ENCODE data around the gene TOMM40L.
"Not testable (repeated sequence)": the region's sequence is repeated elsewhere in the genome, so short reads cannot be mapped to it uniquely, and the experiment has no call there.

DNA sequence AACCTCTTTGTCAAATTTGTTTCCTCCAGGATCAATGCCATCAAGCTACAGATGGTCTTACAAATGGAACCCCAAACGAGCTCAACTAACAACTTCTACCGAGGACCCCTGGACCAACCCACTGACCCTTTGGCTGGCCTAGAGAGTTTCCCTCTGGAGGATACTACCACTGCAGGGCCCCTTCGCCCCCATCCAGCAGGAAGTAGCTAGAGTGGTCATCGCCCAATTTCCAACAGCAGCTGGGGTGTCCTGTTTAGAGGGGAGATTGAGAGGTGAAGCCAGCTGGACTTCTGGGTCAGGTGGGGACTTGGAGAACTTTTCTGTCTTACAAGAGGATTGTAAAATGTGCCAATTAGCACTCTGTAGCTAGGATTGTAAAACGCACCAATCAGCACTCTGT is 31.2 kb downstream of the TOMM40L start:
- not testable (repeated sequence) for TF ChIP-seq TAF1 (IDR thresholded peaks at IDR 0.05; ENCODE audit: low read depth); RAD21 (conservative IDR thresholded peaks at IDR 0.05); POLR2AphosphoS5 (IDR thresholded peaks at IDR 0.05); EZH2 (IDR thresholded peaks at IDR 0.05; ENCODE audit: borderline replicate concordance, insufficient read depth, low read length, poor library complexity, severe bottlenecking); EP300 (conservative IDR thresholded peaks at IDR 0.05; ENCODE audit: poor library complexity, severe bottlenecking); MXI1 (conservative IDR thresholded peaks at IDR 0.05; ENCODE audit: poor library complexity, severe bottlenecking)
- TF ChIP-seq, protein P1, sequence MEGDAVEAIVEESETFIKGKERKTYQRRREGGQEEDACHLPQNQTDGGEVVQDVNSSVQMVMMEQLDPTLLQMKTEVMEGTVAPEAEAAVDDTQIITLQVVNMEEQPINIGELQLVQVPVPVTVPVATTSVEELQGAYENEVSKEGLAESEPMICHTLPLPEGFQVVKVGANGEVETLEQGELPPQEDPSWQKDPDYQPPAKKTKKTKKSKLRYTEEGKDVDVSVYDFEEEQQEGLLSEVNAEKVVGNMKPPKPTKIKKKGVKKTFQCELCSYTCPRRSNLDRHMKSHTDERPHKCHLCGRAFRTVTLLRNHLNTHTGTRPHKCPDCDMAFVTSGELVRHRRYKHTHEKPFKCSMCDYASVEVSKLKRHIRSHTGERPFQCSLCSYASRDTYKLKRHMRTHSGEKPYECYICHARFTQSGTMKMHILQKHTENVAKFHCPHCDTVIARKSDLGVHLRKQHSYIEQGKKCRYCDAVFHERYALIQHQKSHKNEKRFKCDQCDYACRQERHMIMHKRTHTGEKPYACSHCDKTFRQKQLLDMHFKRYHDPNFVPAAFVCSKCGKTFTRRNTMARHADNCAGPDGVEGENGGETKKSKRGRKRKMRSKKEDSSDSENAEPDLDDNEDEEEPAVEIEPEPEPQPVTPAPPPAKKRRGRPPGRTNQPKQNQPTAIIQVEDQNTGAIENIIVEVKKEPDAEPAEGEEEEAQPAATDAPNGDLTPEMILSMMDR (IDR thresholded peaks at IDR 0.05; ENCODE audit: poor library complexity, severe bottlenecking): not testable (repeated sequence)
- TF ChIP-seq, protein P2, sequence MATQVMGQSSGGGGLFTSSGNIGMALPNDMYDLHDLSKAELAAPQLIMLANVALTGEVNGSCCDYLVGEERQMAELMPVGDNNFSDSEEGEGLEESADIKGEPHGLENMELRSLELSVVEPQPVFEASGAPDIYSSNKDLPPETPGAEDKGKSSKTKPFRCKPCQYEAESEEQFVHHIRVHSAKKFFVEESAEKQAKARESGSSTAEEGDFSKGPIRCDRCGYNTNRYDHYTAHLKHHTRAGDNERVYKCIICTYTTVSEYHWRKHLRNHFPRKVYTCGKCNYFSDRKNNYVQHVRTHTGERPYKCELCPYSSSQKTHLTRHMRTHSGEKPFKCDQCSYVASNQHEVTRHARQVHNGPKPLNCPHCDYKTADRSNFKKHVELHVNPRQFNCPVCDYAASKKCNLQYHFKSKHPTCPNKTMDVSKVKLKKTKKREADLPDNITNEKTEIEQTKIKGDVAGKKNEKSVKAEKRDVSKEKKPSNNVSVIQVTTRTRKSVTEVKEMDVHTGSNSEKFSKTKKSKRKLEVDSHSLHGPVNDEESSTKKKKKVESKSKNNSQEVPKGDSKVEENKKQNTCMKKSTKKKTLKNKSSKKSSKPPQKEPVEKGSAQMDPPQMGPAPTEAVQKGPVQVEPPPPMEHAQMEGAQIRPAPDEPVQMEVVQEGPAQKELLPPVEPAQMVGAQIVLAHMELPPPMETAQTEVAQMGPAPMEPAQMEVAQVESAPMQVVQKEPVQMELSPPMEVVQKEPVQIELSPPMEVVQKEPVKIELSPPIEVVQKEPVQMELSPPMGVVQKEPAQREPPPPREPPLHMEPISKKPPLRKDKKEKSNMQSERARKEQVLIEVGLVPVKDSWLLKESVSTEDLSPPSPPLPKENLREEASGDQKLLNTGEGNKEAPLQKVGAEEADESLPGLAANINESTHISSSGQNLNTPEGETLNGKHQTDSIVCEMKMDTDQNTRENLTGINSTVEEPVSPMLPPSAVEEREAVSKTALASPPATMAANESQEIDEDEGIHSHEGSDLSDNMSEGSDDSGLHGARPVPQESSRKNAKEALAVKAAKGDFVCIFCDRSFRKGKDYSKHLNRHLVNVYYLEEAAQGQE (IDR thresholded peaks at IDR 0.05; ENCODE audit: borderline replicate concordance): not testable (repeated sequence)
